ENCODE measurements around the gene COBL.

The COBL gene

DNA sequence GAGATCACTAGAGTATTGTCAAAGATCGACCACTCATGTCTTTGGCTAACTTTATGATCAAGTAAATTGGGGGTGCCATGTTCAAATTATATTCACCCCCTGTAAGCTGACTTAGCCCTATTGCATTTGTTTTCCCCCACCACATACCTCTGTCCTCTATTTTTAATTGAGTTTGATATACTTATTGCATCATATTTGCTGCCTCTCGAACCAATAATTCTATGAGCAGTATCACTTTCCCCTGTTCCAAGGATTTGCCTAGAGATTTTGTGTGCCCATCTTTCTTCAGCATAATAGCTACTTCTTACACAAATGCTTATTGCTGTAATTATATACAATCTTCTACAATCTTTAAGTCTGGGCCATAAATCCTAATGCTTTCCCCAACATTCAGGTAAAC is 245.2 kb downstream of the COBL start:
- no peak overlapping the region for H3K4me2 ChIP-seq (ENCODE audit: low read length)

DNA sequence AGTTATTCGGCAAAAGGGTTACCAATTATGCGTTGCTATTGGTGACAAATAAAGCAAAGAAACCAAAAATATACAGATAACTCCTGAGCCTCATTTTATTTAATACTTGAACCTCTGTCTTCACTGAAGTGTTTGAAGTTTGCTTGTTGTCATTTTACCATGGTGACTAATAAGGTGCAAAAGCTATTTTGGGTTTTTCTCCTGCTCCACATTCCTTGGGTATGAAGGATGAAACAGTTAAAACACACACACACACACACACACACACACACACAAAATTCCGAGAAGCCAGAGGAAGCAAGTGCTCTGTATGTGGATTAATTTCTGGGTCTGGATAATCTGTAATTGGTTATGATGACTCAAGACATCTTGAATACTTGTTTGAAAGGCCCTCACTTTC is 246.5 kb downstream of the COBL start:
- no peak for TF ChIP-seq EZH2phosphoT487 (IDR thresholded peaks at IDR 0.05; ENCODE audit: borderline replicate concordance, low read length)
- TF ChIP-seq, protein P1, sequence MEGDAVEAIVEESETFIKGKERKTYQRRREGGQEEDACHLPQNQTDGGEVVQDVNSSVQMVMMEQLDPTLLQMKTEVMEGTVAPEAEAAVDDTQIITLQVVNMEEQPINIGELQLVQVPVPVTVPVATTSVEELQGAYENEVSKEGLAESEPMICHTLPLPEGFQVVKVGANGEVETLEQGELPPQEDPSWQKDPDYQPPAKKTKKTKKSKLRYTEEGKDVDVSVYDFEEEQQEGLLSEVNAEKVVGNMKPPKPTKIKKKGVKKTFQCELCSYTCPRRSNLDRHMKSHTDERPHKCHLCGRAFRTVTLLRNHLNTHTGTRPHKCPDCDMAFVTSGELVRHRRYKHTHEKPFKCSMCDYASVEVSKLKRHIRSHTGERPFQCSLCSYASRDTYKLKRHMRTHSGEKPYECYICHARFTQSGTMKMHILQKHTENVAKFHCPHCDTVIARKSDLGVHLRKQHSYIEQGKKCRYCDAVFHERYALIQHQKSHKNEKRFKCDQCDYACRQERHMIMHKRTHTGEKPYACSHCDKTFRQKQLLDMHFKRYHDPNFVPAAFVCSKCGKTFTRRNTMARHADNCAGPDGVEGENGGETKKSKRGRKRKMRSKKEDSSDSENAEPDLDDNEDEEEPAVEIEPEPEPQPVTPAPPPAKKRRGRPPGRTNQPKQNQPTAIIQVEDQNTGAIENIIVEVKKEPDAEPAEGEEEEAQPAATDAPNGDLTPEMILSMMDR (IDR thresholded peaks at IDR 0.05; ENCODE audit: low read depth, low read length, poor library complexity, severe bottlenecking) = no peak
- Histone ChIP-seq H3K9me3 (ENCODE audit: control insufficient read depth, insufficient read depth, low read length) (no peaks in the 10 kb centered on the region), H3K4me2 (ENCODE audit: low read length) (no peak overlapping the region), H3K27me3 (ENCODE audit: control insufficient read depth, low read length) (0 out of 2 replicates have a peak, but pooled peaks cover 3% of the 10 kb centered on the region), H3K9me2 (replicated peaks; ENCODE audit: control insufficient read depth, low read length) (no peaks in the 10 kb centered on the region), H3K4me3 (ENCODE audit: low read length) (no peak overlapping the region), H3K79me2 (ENCODE audit: control insufficient read depth, low read length) (no peaks in the 10 kb centered on the region), H3K4me1 (ENCODE audit: control insufficient read depth, low read length) (no peaks in the 10 kb centered on the region), H3F3A (ENCODE audit: control insufficient read depth, insufficient read depth) (no peaks in the 10 kb centered on the region), H3K27ac (ENCODE audit: low read depth, low read length) (no peak overlapping the region), H3K36me3 (ENCODE audit: control insufficient read depth, low read length) (no peaks in the 10 kb centered on the region), H4K20me1 (ENCODE audit: control insufficient read depth, insufficient read depth, low read depth, low read length) (no peaks in the 10 kb centered on the region)

More for the DNA sequence above, 245.2 kb downstream of the COBL start:
- Histone ChIP-seq H3K27me3 (ENCODE audit: control insufficient read depth, low read length) (0 out of 2 replicates have a peak, but pooled peaks cover 3% of the 10 kb centered on the region), H3K9me2 (replicated peaks; ENCODE audit: control insufficient read depth, low read length) (no peaks in the 10 kb centered on the region), H3K36me3 (ENCODE audit: control insufficient read depth, low read length) (no peaks in the 10 kb centered on the region), H3K4me3 (ENCODE audit: low read length) (no peak overlapping the region), H3K9me3 (ENCODE audit: control insufficient read depth, insufficient read depth, low read length) (no peaks in the 10 kb centered on the region), H4K20me1 (ENCODE audit: control insufficient read depth, insufficient read depth, low read depth, low read length) (no peaks in the 10 kb centered on the region), H3K27ac (ENCODE audit: low read depth, low read length) (no peak overlapping the region), H3K79me2 (ENCODE audit: control insufficient read depth, low read length) (no peaks in the 10 kb centered on the region), H3F3A (ENCODE audit: control insufficient read depth, insufficient read depth) (no peaks in the 10 kb centered on the region), H3K4me1 (ENCODE audit: control insufficient read depth, low read length) (no peaks in the 10 kb centered on the region)
- no peak for TF ChIP-seq EZH2phosphoT487 (IDR thresholded peaks at IDR 0.05; ENCODE audit: borderline replicate concordance, low read length)
- TF ChIP-seq, protein P1 (IDR thresholded peaks at IDR 0.05; ENCODE audit: low read depth, low read length, poor library complexity, severe bottlenecking) = no peak

- H3F3A ChIP-seq (ENCODE audit: control insufficient read depth, insufficient read depth) = no peaks in the 10 kb centered on the region
- no peaks in the 10 kb centered on the region for H3K9me2 ChIP-seq (replicated peaks; ENCODE audit: control insufficient read depth, low read length)
- H4K20me1 ChIP-seq (ENCODE audit: control insufficient read depth, insufficient read depth, low read depth, low read length) = no peaks in the 10 kb centered on the region
- TF ChIP-seq, protein P1 (IDR thresholded peaks at IDR 0.05; ENCODE audit: low read depth, low read length, poor library complexity, severe bottlenecking) = no peak
- H3K4me3 ChIP-seq (ENCODE audit: low read length) = no peak overlapping the region
- no peaks in the 10 kb centered on the region for H3K36me3 ChIP-seq (ENCODE audit: control insufficient read depth, low read length)
- 0 out of 2 replicates have a peak, but pooled peaks cover 3% of the 10 kb centered on the region for H3K27me3 ChIP-seq (ENCODE audit: control insufficient read depth, low read length)
- no peak overlapping the region for H3K4me2 ChIP-seq (ENCODE audit: low read length)
- H3K4me1 ChIP-seq (ENCODE audit: control insufficient read depth, low read length) = no peaks in the 10 kb centered on the region
- H3K79me2 ChIP-seq (ENCODE audit: control insufficient read depth, low read length) = no peaks in the 10 kb centered on the region
- no peak overlapping the region for H3K27ac ChIP-seq (ENCODE audit: low read depth, low read length)
- H3K9me3 ChIP-seq (ENCODE audit: control insufficient read depth, insufficient read depth, low read length) = no peaks in the 10 kb centered on the region
Observed at GRCh38 chr7:51069411-51070083, 247.1 kb downstream of the COBL start.
